Measurements from ENCODE around the gene NID1. TPM values are rescaled to one million over a fixed set of nuclear protein-coding genes. Genes with fewer than 3 reads are reported as not detected.
"Not testable (repeated sequence)": the region's sequence is repeated elsewhere in the genome, so short reads cannot be mapped to it uniquely, and the experiment has no call there.

NID1 gene
- total RNA-seq, 5 donors from 2014 or later (not counting 1 experiment from before 2014, with no cell fraction given): 0.05 to 0.50 (median 0.34) TPM; not detected in 1

- Histone ChIP-seq H3K4me3 (ENCODE audit: control insufficient read depth in 1 of 2, extremely low read depth in 1 of 2, low read length in 1 of 2) (no peak overlapping the region), H3K4me1 (ENCODE audit: control insufficient read depth in 1 of 2, extremely low read depth in 1 of 2, insufficient read depth in 2 of 2, low read length in 2 of 2) (no peaks in the 10 kb centered on the region), H3K9me3 (no peaks in the 10 kb centered on the region), H3K27me3 (replicated peaks in 1 of 2; ENCODE audit: control insufficient read depth in 2 of 2, extremely low read depth in 1 of 2, insufficient read depth in 2 of 2, low read length in 1 of 2) (no peaks in the 10 kb centered on the region), H3K36me3 (ENCODE audit: control insufficient read depth in 2 of 2, extremely low read depth in 1 of 2, insufficient read depth in 1 of 2, low read length in 1 of 2) (no peaks in the 10 kb centered on the region), H3K27ac (ENCODE audit: low read length) (no peak overlapping the region)
- no peak overlapping the region for H3K4me3 Mint-ChIP-seq
- ChIA-PET CTCF (no interaction called here), POLR2A (no interaction called here)
- ATAC-seq (replicated peaks in 1 of 4) (no peak), DNase-seq (no peak)
- 96% methylated on average over 5 of the region's 7 CpGs for WGBS (ENCODE audit: insufficient coverage)
- no peaks in the 10 kb centered on the region for H3K27me3 Mint-ChIP-seq
- no peaks in the 10 kb centered on the region for H3K36me3 Mint-ChIP-seq
- no peak overlapping the region for H3K27ac Mint-ChIP-seq
- H3K4me1 Mint-ChIP-seq: no peaks in the 10 kb centered on the region
- no peaks in the 10 kb centered on the region for H3K9me3 Mint-ChIP-seq
These were observed 54.4 kb downstream of the NID1 start for GRCh38 chr1:236010443-236010842.

GRCh38 chr1:236009857-236010256 lies 55.0 kb downstream of the NID1 start:
- ChIA-PET POLR2A (no interaction called here), CTCF (no interaction called here)
- Mint-ChIP-seq H3K4me3 (no peak overlapping the region), H3K27ac (no peak overlapping the region), H3K9me3 (no peaks in the 10 kb centered on the region), H3K27me3 (no peaks in the 10 kb centered on the region), H3K36me3 (no peaks in the 10 kb centered on the region), H3K4me1 (no peaks in the 10 kb centered on the region)
- ATAC-seq (replicated peaks in 1 of 4): no peak
- no peaks in the 10 kb centered on the region for H3K36me3 ChIP-seq (ENCODE audit: control insufficient read depth in 2 of 2, extremely low read depth in 1 of 2, insufficient read depth in 1 of 2, low read length in 1 of 2)
- H3K27ac ChIP-seq (ENCODE audit: low read length): no peak overlapping the region
- H3K27me3 ChIP-seq (replicated peaks in 1 of 2; ENCODE audit: control insufficient read depth in 2 of 2, extremely low read depth in 1 of 2, insufficient read depth in 2 of 2, low read length in 1 of 2): no peaks in the 10 kb centered on the region
- H3K4me1 ChIP-seq (ENCODE audit: control insufficient read depth in 1 of 2, extremely low read depth in 1 of 2, insufficient read depth in 2 of 2, low read length in 2 of 2): no peaks in the 10 kb centered on the region
- WGBS (ENCODE audit: insufficient coverage): 80% methylated on average over 1 of the region's 2 CpGs
- DNase-seq: no peak
- H3K4me3 ChIP-seq (ENCODE audit: control insufficient read depth in 1 of 2, extremely low read depth in 1 of 2, low read length in 1 of 2): no peak overlapping the region
- no peaks in the 10 kb centered on the region for H3K9me3 ChIP-seq

GRCh38 chr1:236009191-236009590 lies 55.7 kb downstream of the NID1 start:
- H3K36me3 Mint-ChIP-seq: no peaks in the 10 kb centered on the region
- H3K9me3 Mint-ChIP-seq: no peaks in the 10 kb centered on the region
- POLR2A ChIA-PET: no interaction called here
- Histone ChIP-seq H3K4me3 (ENCODE audit: control insufficient read depth in 1 of 2, extremely low read depth in 1 of 2, low read length in 1 of 2) (no peak overlapping the region), H3K27ac (ENCODE audit: low read length) (no peak overlapping the region), H3K27me3 (replicated peaks in 1 of 2; ENCODE audit: control insufficient read depth in 2 of 2, extremely low read depth in 1 of 2, insufficient read depth in 2 of 2, low read length in 1 of 2) (no peaks in the 10 kb centered on the region), H3K36me3 (ENCODE audit: control insufficient read depth in 2 of 2, extremely low read depth in 1 of 2, insufficient read depth in 1 of 2, low read length in 1 of 2) (no peaks in the 10 kb centered on the region), H3K9me3 (no peaks in the 10 kb centered on the region), H3K4me1 (ENCODE audit: control insufficient read depth in 1 of 2, extremely low read depth in 1 of 2, insufficient read depth in 2 of 2, low read length in 2 of 2) (peaks cover 0 to 2% of the 10 kb centered on the region in 2 experiments)
- WGBS (ENCODE audit: insufficient coverage): 87% methylated on average over 3 of the region's 5 CpGs
- H3K27ac Mint-ChIP-seq: no peak overlapping the region
- CTCF ChIA-PET: no interaction called here
- ATAC-seq (replicated peaks in 1 of 4) (no peak), DNase-seq (no peak)
- no peaks in the 10 kb centered on the region for H3K27me3 Mint-ChIP-seq
- H3K4me3 Mint-ChIP-seq: no peak overlapping the region
- H3K4me1 Mint-ChIP-seq: peaks cover under 1 to 2% (median 2%) of the 10 kb centered on the region in 3 donors

GRCh38 chr1:236007781-236008180 lies 57.1 kb downstream of the NID1 start:
- Mint-ChIP-seq H3K4me3 (no peak overlapping the region), H3K27ac (no peak overlapping the region), H3K27me3 (no peaks in the 10 kb centered on the region), H3K4me1 (peaks cover 7 to 12% (median 7%) of the 10 kb centered on the region in 3 donors), H3K9me3 (no peaks in the 10 kb centered on the region), H3K36me3 (no peaks in the 10 kb centered on the region)
- Histone ChIP-seq H3K36me3 (ENCODE audit: control insufficient read depth in 2 of 2, extremely low read depth in 1 of 2, insufficient read depth in 1 of 2, low read length in 1 of 2) (no peaks in the 10 kb centered on the region), H3K27ac (ENCODE audit: low read length) (no peak overlapping the region), H3K4me3 (ENCODE audit: control insufficient read depth in 1 of 2, extremely low read depth in 1 of 2, low read length in 1 of 2) (no peak overlapping the region), H3K27me3 (replicated peaks in 1 of 2; ENCODE audit: control insufficient read depth in 2 of 2, extremely low read depth in 1 of 2, insufficient read depth in 2 of 2, low read length in 1 of 2) (no peaks in the 10 kb centered on the region), H3K4me1 (ENCODE audit: control insufficient read depth in 1 of 2, extremely low read depth in 1 of 2, insufficient read depth in 2 of 2, low read length in 2 of 2) (peaks cover 0 to 5% of the 10 kb centered on the region in 2 experiments), H3K9me3 (no peaks in the 10 kb centered on the region)
- ATAC-seq (replicated peaks in 1 of 4) (no peak), DNase-seq (no peak)
- 100% methylated on average over 2 of the region's 3 CpGs for WGBS (ENCODE audit: insufficient coverage)
- ChIA-PET CTCF (no interaction called here), POLR2A (interaction anchor here in 1 of 2 donors (0.7 kb wide), 1 partner anchor 127 kb away, joined by 3 read pairs; no protein-coding TSS in a partner anchor)

- H3K4me3 Mint-ChIP-seq; H3K9me3 Mint-ChIP-seq; DNase-seq; H3K27me3 ChIP-seq (replicated peaks in 1 of 2; ENCODE audit: control insufficient read depth in 2 of 2, extremely low read depth in 1 of 2, insufficient read depth in 2 of 2, low read length in 1 of 2); CTCF ChIA-PET; ATAC-seq (replicated peaks in 1 of 4); H3K36me3 Mint-ChIP-seq; H3K36me3 ChIP-seq (ENCODE audit: control insufficient read depth in 2 of 2, extremely low read depth in 1 of 2, insufficient read depth in 1 of 2, low read length in 1 of 2); H3K4me3 ChIP-seq (ENCODE audit: control insufficient read depth in 1 of 2, extremely low read depth in 1 of 2, low read length in 1 of 2); H3K27me3 Mint-ChIP-seq; H3K9me3 ChIP-seq; POLR2A ChIA-PET; H3K27ac ChIP-seq (ENCODE audit: low read length); H3K27ac Mint-ChIP-seq: not testable (repeated sequence)
- peaks cover 31 to 52% (median 36%) of the 10 kb centered on the region in 3 donors for H3K4me1 Mint-ChIP-seq
- WGBS (ENCODE audit: insufficient coverage): 100% methylated on average over 2 of the region's 9 CpGs
- peaks cover 8 to 36% of the 10 kb centered on the region in 2 experiments for H3K4me1 ChIP-seq (ENCODE audit: control insufficient read depth in 1 of 2, extremely low read depth in 1 of 2, insufficient read depth in 2 of 2, low read length in 2 of 2)
These were observed 61.8 kb downstream of the NID1 start for GRCh38 chr1:236003058-236003457.

- no peaks in the 10 kb centered on the region for H3K27me3 ChIP-seq (replicated peaks in 1 of 2; ENCODE audit: control insufficient read depth in 2 of 2, extremely low read depth in 1 of 2, insufficient read depth in 2 of 2, low read length in 1 of 2)
- Mint-ChIP-seq H3K27me3 (no peaks in the 10 kb centered on the region), H3K4me3 (no peak overlapping the region), H3K9me3 (no peaks in the 10 kb centered on the region), H3K36me3 (no peaks in the 10 kb centered on the region), H3K27ac (no peak overlapping the region), H3K4me1 (peaks cover 31 to 57% (median 40%) of the 10 kb centered on the region in 3 donors)
- H3K4me3 ChIP-seq (ENCODE audit: control insufficient read depth in 1 of 2, extremely low read depth in 1 of 2, low read length in 1 of 2): no peak overlapping the region
- ATAC-seq (replicated peaks in 1 of 4) (no peak), DNase-seq (no peak)
- no peaks in the 10 kb centered on the region for H3K36me3 ChIP-seq (ENCODE audit: control insufficient read depth in 2 of 2, extremely low read depth in 1 of 2, insufficient read depth in 1 of 2, low read length in 1 of 2)
- 97% methylated on average over 6 of the region's 11 CpGs for WGBS (ENCODE audit: insufficient coverage)
- no peak overlapping the region for H3K27ac ChIP-seq (ENCODE audit: low read length)
- CTCF ChIA-PET: no interaction called here
- H3K4me1 ChIP-seq (ENCODE audit: control insufficient read depth in 1 of 2, extremely low read depth in 1 of 2, insufficient read depth in 2 of 2, low read length in 2 of 2): peaks cover 8 to 41% of the 10 kb centered on the region in 2 experiments
- H3K9me3 ChIP-seq: no peaks in the 10 kb centered on the region
- POLR2A ChIA-PET: no interaction called here
These were observed 62.3 kb downstream of the NID1 start for GRCh38 chr1:236002572-236002971.

GRCh38 chr1:236002025-236002390 lies 62.9 kb downstream of the NID1 start:
- Histone ChIP-seq H3K27ac (ENCODE audit: low read length) (no peak overlapping the region), H3K36me3 (ENCODE audit: control insufficient read depth in 2 of 2, extremely low read depth in 1 of 2, insufficient read depth in 1 of 2, low read length in 1 of 2) (no peaks in the 10 kb centered on the region), H3K9me3 (no peaks in the 10 kb centered on the region), H3K4me3 (ENCODE audit: control insufficient read depth in 1 of 2, extremely low read depth in 1 of 2, low read length in 1 of 2) (no peak overlapping the region), H3K4me1 (ENCODE audit: control insufficient read depth in 1 of 2, extremely low read depth in 1 of 2, insufficient read depth in 2 of 2, low read length in 2 of 2) (peaks cover 8 to 43% of the 10 kb centered on the region in 2 experiments), H3K27me3 (replicated peaks in 1 of 2; ENCODE audit: control insufficient read depth in 2 of 2, extremely low read depth in 1 of 2, insufficient read depth in 2 of 2, low read length in 1 of 2) (no peaks in the 10 kb centered on the region)
- WGBS (ENCODE audit: insufficient coverage): 88% methylated on average over 3 of the region's 7 CpGs
- Mint-ChIP-seq H3K36me3 (no peaks in the 10 kb centered on the region), H3K4me1 (peaks cover 31 to 59% (median 42%) of the 10 kb centered on the region in 3 donors), H3K9me3 (no peaks in the 10 kb centered on the region), H3K27ac (no peak overlapping the region), H3K27me3 (no peaks in the 10 kb centered on the region), H3K4me3 (no peak overlapping the region)
- ChIA-PET POLR2A (no interaction called here), CTCF (no interaction called here)
- DNase-seq (no peak), ATAC-seq (replicated peaks in 1 of 4) (no peak)

All from T-cell (primary cell).